Measurements from ENCODE around the gene COPG1. TPM values are rescaled to one million over a fixed set of nuclear protein-coding genes. Genes with fewer than 3 reads are reported as not detected.

COPG1 gene
- total RNA-seq, 6 donors from 2014 or later, result 108 to 191 (median 171) TPM

DNA sequence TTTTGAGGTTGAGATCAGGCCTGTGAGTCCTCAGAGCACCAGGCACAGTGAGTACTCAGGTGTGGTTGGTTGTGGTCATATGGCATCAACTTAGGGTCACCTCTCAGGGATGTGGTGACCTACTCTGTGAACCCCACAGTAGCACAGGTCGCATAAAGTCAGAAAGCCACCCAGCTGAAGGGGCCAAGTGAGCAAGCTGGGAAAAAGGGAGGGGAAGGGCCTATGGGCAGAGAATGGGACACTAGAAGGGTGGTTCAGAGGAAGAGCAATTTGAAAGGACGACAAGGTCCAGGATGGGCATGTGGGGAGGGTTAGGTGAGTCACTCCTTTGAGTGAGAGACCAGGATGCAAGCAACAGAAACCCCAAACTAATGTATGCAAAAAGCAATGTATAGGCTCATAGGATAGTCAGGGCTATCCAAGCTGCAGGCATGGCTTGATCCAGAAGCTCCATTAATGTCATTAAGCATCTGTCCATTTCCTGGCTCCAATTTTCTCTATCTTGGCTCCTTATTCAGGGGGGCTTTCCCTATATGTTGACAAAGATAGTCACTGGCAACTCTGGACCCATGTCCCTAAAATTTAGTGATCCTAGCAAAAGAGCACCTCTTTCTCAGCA is 62.7 kb downstream of the COPG1 start:
- no peak for DNase-seq
- Histone ChIP-seq H3K27ac (peak overlapping the region in 3 of 4 donors; percentile 20 to 93 (median 91)), H3K36me3 (no peaks in the 10 kb centered on the region), H3K27me3 (no peaks in the 10 kb centered on the region), H3K9me3 (no peaks in the 10 kb centered on the region), H3K4me3 (no peak overlapping the region), H3K4me1 (peaks cover 14 to 32% (median 25%) of the 10 kb centered on the region in 4 donors)
- 86 to 87% methylated on average over 2 of the region's 2 CpGs for WGBS, 2 donors
- ATAC-seq (ENCODE audit: low FRiP score in 2 of 2), result no peak
- TF ChIP-seq EP300 (IDR thresholded peaks at IDR 0.05), result no peak
- TF ChIP-seq, protein P1, sequence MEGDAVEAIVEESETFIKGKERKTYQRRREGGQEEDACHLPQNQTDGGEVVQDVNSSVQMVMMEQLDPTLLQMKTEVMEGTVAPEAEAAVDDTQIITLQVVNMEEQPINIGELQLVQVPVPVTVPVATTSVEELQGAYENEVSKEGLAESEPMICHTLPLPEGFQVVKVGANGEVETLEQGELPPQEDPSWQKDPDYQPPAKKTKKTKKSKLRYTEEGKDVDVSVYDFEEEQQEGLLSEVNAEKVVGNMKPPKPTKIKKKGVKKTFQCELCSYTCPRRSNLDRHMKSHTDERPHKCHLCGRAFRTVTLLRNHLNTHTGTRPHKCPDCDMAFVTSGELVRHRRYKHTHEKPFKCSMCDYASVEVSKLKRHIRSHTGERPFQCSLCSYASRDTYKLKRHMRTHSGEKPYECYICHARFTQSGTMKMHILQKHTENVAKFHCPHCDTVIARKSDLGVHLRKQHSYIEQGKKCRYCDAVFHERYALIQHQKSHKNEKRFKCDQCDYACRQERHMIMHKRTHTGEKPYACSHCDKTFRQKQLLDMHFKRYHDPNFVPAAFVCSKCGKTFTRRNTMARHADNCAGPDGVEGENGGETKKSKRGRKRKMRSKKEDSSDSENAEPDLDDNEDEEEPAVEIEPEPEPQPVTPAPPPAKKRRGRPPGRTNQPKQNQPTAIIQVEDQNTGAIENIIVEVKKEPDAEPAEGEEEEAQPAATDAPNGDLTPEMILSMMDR (IDR thresholded peaks at IDR 0.05), result no peak
- TF ChIP-seq POLR2A (IDR thresholded peaks at IDR 0.05), result no peak
- no peak for TF ChIP-seq POLR2AphosphoS5 (IDR thresholded peaks at IDR 0.05)

DNA sequence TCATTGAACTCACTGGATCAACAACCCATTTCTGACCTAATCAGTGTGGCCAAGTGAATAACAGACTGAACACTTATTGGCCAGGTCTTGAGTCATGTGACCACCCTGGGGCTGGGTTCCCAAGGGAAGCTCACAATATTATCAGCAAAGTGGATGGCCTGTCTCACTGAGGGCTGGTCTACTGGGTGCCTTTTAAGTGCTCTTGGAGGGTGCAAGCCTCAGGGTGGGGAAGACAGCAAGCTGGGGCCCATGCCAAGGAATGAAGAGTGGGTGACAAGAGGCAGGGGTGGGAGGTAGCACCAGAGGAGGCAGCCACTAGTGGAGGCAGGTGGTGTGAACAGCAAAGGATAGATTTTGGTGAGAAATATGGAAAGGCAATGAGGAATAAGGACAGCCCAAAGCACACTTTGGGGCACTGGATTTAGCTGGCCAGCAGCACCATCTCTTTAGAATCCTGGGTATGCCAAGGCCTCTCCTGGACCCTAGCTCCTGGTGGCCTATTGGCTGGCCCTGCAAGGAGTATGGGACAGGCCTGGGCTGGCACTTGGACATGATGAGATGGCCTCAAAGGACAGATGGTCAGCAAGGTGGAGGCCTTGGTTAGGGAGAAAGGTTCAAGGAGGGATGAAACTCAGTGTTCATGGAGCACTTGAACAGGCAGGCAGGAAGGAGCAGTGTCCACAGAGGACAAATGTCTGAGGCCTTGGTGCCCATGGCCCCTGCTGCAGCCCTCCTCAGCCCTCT is 63.4 kb downstream of the COPG1 start:
- DNase-seq (no peak), ATAC-seq (ENCODE audit: low FRiP score in 2 of 2) (no peak)
- no peaks in the 10 kb centered on the region for H3K27me3 ChIP-seq
- no peaks in the 10 kb centered on the region for H3K36me3 ChIP-seq
- TF ChIP-seq POLR2AphosphoS5 (IDR thresholded peaks at IDR 0.05) (no peak), POLR2A (IDR thresholded peaks at IDR 0.05) (no peak), EP300 (IDR thresholded peaks at IDR 0.05) (no peak)
- TF ChIP-seq, protein P1 (IDR thresholded peaks at IDR 0.05), result no peak
- H3K9me3 ChIP-seq, result no peaks in the 10 kb centered on the region
- no peak overlapping the region for H3K4me3 ChIP-seq
- H3K4me1 ChIP-seq, result peaks cover 17 to 38% (median 29%) of the 10 kb centered on the region in 4 donors
- peak overlapping the region in 3 of 4 donors; percentile 20 to 93 (median 91) for H3K27ac ChIP-seq

DNA sequence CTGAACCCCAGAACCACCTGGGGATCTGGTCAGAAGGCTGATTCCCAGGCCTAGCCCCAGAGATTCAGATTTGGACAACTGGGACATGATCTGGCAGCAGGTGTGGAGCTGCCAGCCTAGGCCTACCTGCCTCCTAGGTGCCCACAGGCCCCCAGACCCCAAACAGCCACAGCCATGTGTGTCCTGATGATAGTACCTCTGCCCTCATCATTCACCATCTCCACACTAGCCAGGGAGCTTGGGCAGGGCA is 63.9 kb downstream of the COPG1 start:
- ATAC-seq (ENCODE audit: low FRiP score in 2 of 2), result no peak
- H3K36me3 ChIP-seq, result no peaks in the 10 kb centered on the region
- DNase-seq, result no peak
- H3K27me3 ChIP-seq, result no peaks in the 10 kb centered on the region
- H3K27ac ChIP-seq, result peak overlapping the region in 3 of 4 donors; percentile 91 to 95 (median 93)
- TF ChIP-seq POLR2AphosphoS5 (IDR thresholded peaks at IDR 0.05) (no peak), EP300 (IDR thresholded peaks at IDR 0.05) (no peak), POLR2A (IDR thresholded peaks at IDR 0.05) (peak in 1 of 4 donors; percentile 9)
- H3K9me3 ChIP-seq, result no peaks in the 10 kb centered on the region
- H3K4me1 ChIP-seq, result peaks cover 17 to 38% (median 29%) of the 10 kb centered on the region in 4 donors
- H3K4me3 ChIP-seq, result no peak overlapping the region

- peaks cover 17 to 38% (median 29%) of the 10 kb centered on the region in 4 donors for H3K4me1 ChIP-seq
- DNase-seq (no peak), ATAC-seq (ENCODE audit: low FRiP score in 2 of 2) (no peak)
- H3K9me3 ChIP-seq, result no peaks in the 10 kb centered on the region
- H3K27me3 ChIP-seq, result no peaks in the 10 kb centered on the region
- 45 to 59% methylated on average over 6 to 7 of the region's 7 CpGs for WGBS, 2 donors
- TF ChIP-seq, protein P1 (IDR thresholded peaks at IDR 0.05), result no peak
- TF ChIP-seq POLR2A (IDR thresholded peaks at IDR 0.05) (peak in 1 of 4 donors; percentile 9), EP300 (IDR thresholded peaks at IDR 0.05) (no peak), POLR2AphosphoS5 (IDR thresholded peaks at IDR 0.05) (peak in 1 of 2 donors; percentile 38)
- no peaks in the 10 kb centered on the region for H3K36me3 ChIP-seq
- peak overlapping the region; percentile 90 to 95 (median 92) for H3K27ac ChIP-seq
- peak overlapping the region in 3 of 4 donors; percentile 83 to 96 (median 95) for H3K4me3 ChIP-seq
These were observed 64.4 kb downstream of the COPG1 start for GRCh38 chr3:129313665-129314385.

All from upper lobe of left lung (tissue), 6 donors.